ENCODE results near the gene PHF14.

The PHF14 gene

GRCh38 chr7:11210374-11210773 lies 236.7 kb downstream of the PHF14 start:
- no peak for DNase-seq

- peak; percentile 70 for DNase-seq
These were observed 238.5 kb downstream of the PHF14 start for GRCh38 chr7:11212080-11212711.

- peak; percentile 63 for DNase-seq
These were observed 239.1 kb downstream of the PHF14 start for GRCh38 chr7:11212816-11213215.

DNA sequence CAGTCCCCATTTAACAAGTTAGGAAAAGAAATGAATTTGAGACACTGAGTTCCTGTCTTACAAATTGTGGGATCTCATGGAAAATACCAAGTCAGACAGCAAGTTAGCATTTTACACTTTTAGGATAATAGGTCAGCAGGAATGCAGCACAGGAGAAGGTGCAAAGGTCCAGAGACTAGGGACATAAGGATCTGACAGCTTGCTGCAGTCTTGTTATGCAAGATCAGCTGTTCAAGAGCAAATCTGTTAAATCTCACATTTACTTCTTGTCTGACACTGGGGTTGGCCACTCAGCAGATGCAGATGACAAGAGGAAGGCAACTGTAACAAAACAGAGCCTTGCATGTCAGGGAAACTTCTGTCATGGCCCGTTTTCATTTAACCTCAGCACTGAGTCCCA lies 239.6 kb downstream of the PHF14 start:
- no peak for DNase-seq

GRCh38 chr7:11216276-11216675 lies 242.6 kb downstream of the PHF14 start:
- no peak for DNase-seq

GRCh38 chr7:11217848-11218565 lies 244.3 kb downstream of the PHF14 start:
- DNase-seq: no peak

Measured in fibroblast of skin of scalp (primary cell).